Stimulated activated CD8-positive, alpha-beta memory T cell treated with anti-CD3 and anti-CD28 coated beads, Interleukin-15, amount 100 ng/mL, for 4 hours (primary cell): ENCODE measurements around the gene GALNS.

Experiments
- DNase-seq, 2 donors: peaks; one replicate each; pipeline ENCODE4 v3.0.0-alpha.2; 2020; ENCODE audit warnings: low read depth in 2 of 2

GALNS gene

DNA sequence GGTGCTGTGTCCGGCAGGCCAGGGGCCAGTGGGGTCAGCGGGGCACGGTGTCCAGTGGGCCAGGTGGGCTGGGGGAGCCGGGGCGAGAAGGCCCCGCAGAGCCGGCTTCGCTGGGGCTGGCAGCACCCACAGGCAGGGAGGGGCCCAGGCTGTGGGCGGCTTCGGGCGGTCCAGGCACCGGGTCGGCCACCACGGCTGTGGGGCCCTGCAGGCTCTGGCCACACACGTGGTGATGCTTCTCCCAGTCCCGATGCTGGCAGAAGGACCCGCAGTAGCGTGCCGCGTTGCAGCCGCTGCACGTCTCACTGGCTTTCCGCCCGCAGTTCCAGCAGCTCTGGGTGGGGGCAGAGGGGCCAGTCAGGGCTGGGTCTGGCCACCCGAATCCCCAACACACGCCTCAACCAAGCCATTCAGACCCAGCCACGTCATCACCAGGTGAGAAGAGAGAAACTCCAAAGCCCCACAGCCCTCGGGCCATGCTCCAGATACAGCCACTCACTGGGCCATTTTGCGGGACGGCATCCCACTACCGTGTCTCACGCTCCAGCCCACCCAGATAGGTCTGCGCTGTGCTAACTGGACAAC, 20.3 kb upstream of the GALNS start:
- DNase-seq = no peak

DNA sequence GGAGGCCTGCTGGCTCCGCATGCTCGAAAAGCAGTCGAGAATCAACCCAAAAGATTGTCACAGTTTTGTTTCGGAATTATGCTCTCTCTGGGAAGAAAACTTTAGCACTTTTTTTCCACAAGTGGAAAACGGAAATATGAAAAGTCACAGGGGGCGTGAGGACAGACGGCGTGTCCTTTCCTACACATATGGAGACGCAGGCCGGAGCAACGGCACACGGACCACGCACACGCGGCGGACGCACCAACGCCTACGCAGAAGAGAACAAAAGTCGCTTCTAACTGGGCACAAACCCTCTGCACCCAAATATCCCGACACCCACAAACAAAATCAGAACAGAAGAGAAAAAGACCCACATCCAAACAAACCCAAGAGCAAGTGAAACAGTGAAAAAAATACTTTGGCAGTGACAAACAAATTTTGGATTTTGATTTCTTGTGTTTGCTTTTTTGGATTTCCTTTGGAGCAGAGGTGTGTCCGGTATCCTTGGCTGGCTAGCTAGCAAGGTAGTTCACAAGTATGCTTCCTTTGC, 19.0 kb upstream of the GALNS start:
- no peak for DNase-seq

- DNase-seq = no peak
Observed at GRCh38 chr16:88874938-88875599, 18.3 kb upstream of the GALNS start.

DNA sequence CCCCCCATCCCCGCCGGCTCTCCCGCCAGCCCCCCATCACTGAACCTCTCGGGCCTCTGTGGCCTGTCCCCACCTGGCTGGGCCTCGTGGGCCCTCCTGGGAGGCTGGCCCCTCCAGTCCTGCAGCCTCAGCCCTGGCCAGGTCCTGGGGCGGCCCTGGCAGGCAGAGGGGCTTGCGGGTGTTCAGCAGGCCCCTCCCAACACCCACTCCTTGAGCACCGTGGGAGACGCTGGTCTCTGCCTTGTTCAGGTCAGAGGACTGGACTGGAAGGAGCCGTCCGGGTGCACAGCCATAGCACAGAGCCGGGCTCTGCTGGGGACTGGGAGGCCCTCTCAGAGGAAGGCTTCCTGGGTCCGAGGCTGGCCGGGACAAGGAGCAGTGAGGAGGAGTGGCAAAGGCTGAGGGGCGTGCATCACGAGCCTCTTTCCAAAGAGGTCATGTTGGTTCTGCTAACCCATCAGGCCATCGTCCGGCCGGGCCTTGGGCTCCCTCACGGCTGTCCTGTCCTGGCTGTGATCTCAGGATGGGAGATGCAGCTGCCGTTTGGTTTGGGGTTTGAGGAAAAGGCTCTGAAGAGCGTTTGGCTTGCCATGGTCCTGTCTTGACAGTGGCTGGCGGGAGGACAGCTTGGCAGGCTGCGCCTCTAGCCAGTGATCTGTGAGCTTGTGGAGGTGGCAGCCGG, 16.0 kb upstream of the GALNS start:
- DNase-seq = no peak

- no peak for DNase-seq
Observed at GRCh38 chr16:88871730-88872416, 15.1 kb upstream of the GALNS start.

DNA sequence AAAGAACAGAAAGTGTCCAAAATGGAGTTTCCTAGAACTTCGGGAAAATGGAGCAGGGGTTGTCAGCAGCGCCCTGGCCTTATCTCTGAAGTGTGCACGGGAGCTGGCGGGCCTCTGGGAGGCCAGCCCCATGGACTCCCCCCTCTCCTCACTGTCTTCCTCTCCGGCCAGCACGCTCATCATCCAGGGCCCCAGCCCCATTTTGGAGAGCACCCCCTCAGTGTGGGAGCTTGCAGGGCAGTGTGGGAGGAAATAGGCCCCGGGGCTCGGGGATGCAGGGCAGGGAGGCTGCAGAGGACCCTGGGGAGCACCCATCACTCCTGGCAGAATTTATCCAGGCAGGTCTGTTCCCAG, 14.6 kb upstream of the GALNS start:
- no peak for DNase-seq

GRCh38 chr16:88870608-88871348, 14.0 kb upstream of the GALNS start:
- DNase-seq = no peak

GRCh38 chr16:88869673-88869980, 12.9 kb upstream of the GALNS start:
- no peak for DNase-seq

DNA sequence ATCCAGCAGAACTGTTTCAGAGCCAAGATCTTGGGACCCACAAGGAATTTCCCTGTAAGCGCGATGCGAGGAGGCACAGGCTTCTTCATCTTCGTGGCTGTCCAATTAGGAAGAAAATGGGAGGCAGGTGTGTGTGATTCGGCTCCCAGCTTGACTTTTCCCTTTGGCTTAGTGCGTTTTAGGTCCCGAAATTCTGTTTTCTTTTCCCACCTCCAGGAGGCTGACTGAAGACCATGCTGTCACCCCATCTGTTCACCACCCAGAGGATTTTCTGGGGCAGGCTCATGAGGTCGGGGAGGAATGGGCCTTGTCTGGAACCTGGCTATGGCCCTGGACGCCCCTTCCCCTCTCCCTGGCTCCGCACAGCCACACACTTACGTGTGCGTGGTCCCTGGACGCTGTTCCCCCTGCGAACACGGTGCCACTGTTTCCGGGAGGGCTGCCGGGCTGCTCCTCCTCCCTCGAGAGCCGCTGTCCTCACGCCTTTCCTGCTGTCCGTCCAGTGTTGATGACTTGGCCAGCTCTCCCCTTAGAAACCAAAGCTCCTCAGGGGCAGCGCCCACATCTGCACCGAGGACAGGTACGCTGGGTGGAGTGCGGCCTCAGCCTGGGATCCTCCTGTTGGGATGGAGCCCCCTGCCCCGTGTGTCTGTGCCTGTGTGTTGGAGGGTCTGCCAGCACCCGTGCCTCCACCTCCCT, 12.4 kb upstream of the GALNS start:
- no peak for DNase-seq

DNA sequence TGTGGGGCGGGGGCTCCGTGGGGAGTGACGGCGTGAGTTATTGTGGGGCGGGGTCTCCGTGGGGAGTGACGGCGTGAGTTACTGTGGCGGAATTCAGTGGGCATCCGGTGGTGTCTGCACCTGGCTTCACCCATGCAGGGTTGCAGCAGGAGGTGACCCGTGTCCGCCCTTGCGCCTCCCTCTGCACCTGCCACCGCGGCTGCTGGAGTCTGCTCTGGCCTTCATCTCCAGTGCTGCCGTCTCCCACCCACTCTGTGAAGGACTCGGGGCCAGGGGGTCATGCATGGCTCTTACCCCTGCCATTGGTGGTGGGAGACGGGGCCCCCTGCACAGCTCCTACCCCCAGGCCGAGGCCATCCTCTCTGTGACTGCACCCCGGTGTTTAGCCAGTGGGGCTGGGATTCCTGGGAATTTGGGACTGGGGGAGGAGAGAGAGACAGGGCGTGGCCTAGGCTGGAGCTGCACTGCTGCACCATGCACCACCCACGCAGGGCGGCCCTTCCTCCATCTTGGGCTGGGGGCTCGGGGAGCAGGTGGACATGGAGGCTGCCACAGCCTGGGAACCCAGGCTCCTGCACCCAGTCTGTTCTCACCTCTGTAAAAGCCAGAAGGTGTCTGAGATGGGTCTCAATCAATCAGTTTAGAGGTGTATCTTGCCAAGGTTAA, 11.0 kb upstream of the GALNS start:
- no peak for DNase-seq

GRCh38 chr16:88866151-88866920, 9.6 kb upstream of the GALNS start, which contains the start of gene PABPN1L:
Gene PABPN1L, minus strand, starts transcription at chr16:88866660. Its CDS starts 54 bp downstream, at chr16:88866606.
- DNase-seq = no peak

GRCh38 chr16:88865742-88866141, 9.0 kb upstream of the GALNS start:
- DNase-seq = no peak

DNA sequence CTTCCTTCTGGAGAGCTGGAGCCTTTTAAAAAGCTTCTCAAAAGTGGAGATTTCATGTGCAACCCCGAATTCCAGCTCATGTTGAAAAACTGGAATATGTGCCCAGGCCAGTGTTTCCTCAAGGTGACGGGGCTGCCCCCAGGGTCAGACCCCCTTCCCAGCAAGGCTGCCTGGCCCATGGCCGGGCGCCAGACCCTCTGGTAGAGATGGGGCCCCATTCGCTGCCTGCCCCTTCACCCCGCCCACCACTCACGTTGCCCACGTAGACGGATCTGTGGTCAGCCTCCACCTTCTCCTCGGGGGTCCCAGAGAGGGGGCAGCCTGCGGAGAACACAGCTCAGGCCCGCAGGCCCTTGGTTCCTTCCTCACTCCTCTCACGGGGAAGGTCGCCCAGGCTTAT, 8.6 kb upstream of the GALNS start:
- DNase-seq = no peak

- DNase-seq = no peak
Observed at GRCh38 chr16:88864521-88864920, 7.8 kb upstream of the GALNS start.

- no peak for DNase-seq
Observed at GRCh38 chr16:88864099-88864498, 7.4 kb upstream of the GALNS start.

DNA sequence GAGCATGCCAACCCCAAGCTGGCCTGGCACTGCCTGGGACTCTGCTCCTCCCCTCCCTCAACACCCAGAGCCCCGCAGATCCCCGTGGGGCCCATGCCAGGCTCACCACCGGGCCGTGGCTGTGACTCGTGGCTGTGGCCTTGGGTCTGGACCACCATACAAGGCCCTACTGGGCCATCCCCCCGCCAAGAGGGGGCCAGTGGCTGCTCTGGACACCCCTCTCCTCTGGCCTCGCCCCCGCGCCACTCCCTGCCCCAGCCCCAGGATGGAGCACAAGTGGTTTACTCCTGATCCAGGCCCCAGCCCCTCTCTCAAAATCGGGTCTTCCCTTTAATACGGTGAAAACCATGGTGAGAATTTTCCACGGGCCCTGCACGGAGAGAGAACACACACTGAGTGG, 6.7 kb upstream of the GALNS start:
- DNase-seq = no peak

GRCh38 chr16:88862968-88863367, 6.2 kb upstream of the GALNS start:
- no peak for DNase-seq

DNA sequence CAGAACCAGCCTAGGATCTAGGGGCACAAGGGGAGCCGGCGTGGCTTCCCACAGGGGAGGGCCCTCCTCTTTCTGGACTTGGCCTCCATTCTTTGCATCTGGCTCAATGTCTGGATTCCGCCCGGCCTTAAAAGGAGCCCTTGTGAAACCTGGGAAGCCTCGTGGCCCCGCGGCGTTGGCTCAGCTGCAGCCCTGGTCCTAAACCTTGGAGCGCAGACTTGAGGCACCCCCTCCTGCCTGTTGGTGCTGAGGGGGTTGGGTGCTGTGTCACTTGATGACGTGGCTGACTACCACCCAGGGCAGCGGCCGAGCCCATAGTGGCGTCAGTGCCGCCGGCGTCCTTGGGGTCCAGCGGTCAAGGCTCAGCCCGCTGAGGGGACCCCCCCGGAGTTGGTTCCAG, 4.6 kb upstream of the GALNS start:
- no peak for DNase-seq

GRCh38 chr16:88859381-88860091, 2.8 kb upstream of the GALNS start:
- no peak for DNase-seq
